K562 (cell line): ENCODE results near the gene RPS19. TPM values are rescaled to one million over a fixed set of nuclear protein-coding genes. Genes with fewer than 3 reads are reported as not detected.

ENCODE experiments used
- ATF1 ChIP-seq, 2 experiments: fragments of 450-650 bp in 1 of 2; IDR thresholded peaks; 2 replicates each; pipeline ENCODE4 v1.6.1; 2016; ENCODE audit warnings: missing compliant biosample characterization in 1 of 2, missing genetic modification characterization in 1 of 2
- BMI1 ChIP-seq: fragments of 150-350 bp; IDR thresholded peaks from 2 replicates; pipeline ENCODE4 v1.6.1; 2014; ENCODE audit warnings: low read length
- CREM ChIP-seq: IDR thresholded peaks from 2 replicates; pipeline ENCODE4 v1.6.1; 2014; ENCODE audit warnings: antibody characterized with exemption, low read depth
- DMBX1 ChIP-seq: fragments of 250-450 bp; sonication (Bioruptor Pico); IDR thresholded peaks from 2 replicates; pipeline ENCODE4 v1.8.0; 2022; ENCODE audit warnings: inconsistent platforms, mild to moderate bottlenecking, moderate library complexity, borderline replicate concordance
- ELF2 ChIP-seq: fragments of 250-450 bp; sonication (Bioruptor Pico); IDR thresholded peaks from 2 replicates; pipeline ENCODE4 v1.5.0; 2021; ENCODE audit warnings: mild to moderate bottlenecking
- NCOA4 ChIP-seq: fragments of 450-650 bp; IDR thresholded peaks from 2 replicates; pipeline ENCODE4 v1.6.1; 2018; ENCODE audit warnings: mild to moderate bottlenecking; ENCODE audit not compliant: partially characterized antibody
- NR2F6 ChIP-seq: fragments of 450-650 bp; formaldehyde crosslinking; IDR thresholded peaks from 2 replicates; pipeline ENCODE4 v1.4.0; 2020; ENCODE audit warnings: mild to moderate bottlenecking
- SIN3A ChIP-seq, 2 experiments: fragments of 150-350 bp in 1 of 2; IDR thresholded peaks; 2 replicates each; pipeline ENCODE4 v1.6.1; 2011 to 2016; ENCODE audit warnings: borderline replicate concordance in 2 of 2, low read depth in 2 of 2, low read length in 2 of 2, mild to moderate bottlenecking in 2 of 2, moderate library complexity in 2 of 2; ENCODE audit not compliant: control insufficient read depth in 1 of 2
- TAF9B ChIP-seq: fragments of 450-650 bp; IDR thresholded peaks from 2 replicates; pipeline ENCODE4 v1.6.1; 2018; ENCODE audit warnings: mild to moderate bottlenecking; ENCODE audit not compliant: partially characterized antibody
- ZNF644 ChIP-seq: fragments of 200-800 bp; sonication (Bioruptor generic); IDR thresholded peaks from 2 replicates; pipeline ENCODE4 v1.6.1; 2016; ENCODE audit warnings: low read depth, missing genetic modification characterization, missing compliant biosample characterization
- polyA plus RNA-seq, 8 experiments: library from polyadenylated mRNA; depleted of rRNA in 4 of 8; stranded (reverse) in 5 of 8; unstranded in 3 of 8; fragments of >200 nt; fragmentation: Nextera tagmentation in 2 of 8; fragmentation: Illumina TruSeq in 1 of 8; extraction: Ambion mirVana in 2 of 8; extraction: Trizol in 1 of 8; gene quantifications; 2 replicates each; pipeline versions ENCODE4 v1.2.1 to v1.2.3, GENCODE V29; 2011 to 2014; ENCODE audit warnings: inconsistent platforms in 1 of 8, missing spikeins in 1 of 8
- total RNA-seq, 7 experiments: library from RNA; depleted of rRNA in 6 of 7; stranded (reverse); fragments of >200 nt in 6 of 7; fragmentation: Illumina TruSeq in 2 of 7; extraction: Trizol in 2 of 7; gene quantifications; 2 replicates each; pipeline versions ENCODE4 v1.2.1 to v1.2.3, GENCODE V29; 2011 to 2021; ENCODE audit warnings: low replicate concordance in 1 of 7
- TF ChIP-seq, protein P1 (sequence below): fragments of 450-650 bp; IDR thresholded peaks from 2 replicates; pipeline ENCODE4 v1.7.1; 2018; ENCODE audit warnings: mild to moderate bottlenecking, low read depth; ENCODE audit not compliant: partially characterized antibody
- TF ChIP-seq, protein P2 (sequence below): fragments of 450-650 bp; formaldehyde crosslinking; IDR thresholded peaks from 2 replicates; pipeline ENCODE4 v1.4.0; 2020; ENCODE audit warnings: mild to moderate bottlenecking, moderate library complexity
- TF ChIP-seq, protein P3 (sequence below): fragments of 450-650 bp; IDR thresholded peaks from 2 replicates; pipeline ENCODE4 v1.6.1; 2016
- TF ChIP-seq, protein P4 (sequence below): fragments of 450-650 bp; conservative IDR thresholded peaks from 2 replicates; pipeline ENCODE4 v1.6.1; 2016; ENCODE audit warnings: missing genetic modification characterization, low read depth, mild to moderate bottlenecking, missing compliant biosample characterization, moderate library complexity
- TF ChIP-seq, protein P5 (sequence below), 2 experiments: fragments of 150-350 bp in 1 of 2; IDR thresholded peaks; 2 replicates each; pipeline ENCODE4 v1.6.1; 2012 to 2016; ENCODE audit warnings: low read depth in 2 of 2, low read length in 2 of 2, mild to moderate bottlenecking in 1 of 2, moderate library complexity in 1 of 2

The RPS19 gene
- total and polyA plus RNA-seq, 9 of the 15 experiments (the other 6 are each of a cell fraction or from before 2014, with no cell fraction given): 1,964 to 3,408 (median 2,747) TPM

DNA sequence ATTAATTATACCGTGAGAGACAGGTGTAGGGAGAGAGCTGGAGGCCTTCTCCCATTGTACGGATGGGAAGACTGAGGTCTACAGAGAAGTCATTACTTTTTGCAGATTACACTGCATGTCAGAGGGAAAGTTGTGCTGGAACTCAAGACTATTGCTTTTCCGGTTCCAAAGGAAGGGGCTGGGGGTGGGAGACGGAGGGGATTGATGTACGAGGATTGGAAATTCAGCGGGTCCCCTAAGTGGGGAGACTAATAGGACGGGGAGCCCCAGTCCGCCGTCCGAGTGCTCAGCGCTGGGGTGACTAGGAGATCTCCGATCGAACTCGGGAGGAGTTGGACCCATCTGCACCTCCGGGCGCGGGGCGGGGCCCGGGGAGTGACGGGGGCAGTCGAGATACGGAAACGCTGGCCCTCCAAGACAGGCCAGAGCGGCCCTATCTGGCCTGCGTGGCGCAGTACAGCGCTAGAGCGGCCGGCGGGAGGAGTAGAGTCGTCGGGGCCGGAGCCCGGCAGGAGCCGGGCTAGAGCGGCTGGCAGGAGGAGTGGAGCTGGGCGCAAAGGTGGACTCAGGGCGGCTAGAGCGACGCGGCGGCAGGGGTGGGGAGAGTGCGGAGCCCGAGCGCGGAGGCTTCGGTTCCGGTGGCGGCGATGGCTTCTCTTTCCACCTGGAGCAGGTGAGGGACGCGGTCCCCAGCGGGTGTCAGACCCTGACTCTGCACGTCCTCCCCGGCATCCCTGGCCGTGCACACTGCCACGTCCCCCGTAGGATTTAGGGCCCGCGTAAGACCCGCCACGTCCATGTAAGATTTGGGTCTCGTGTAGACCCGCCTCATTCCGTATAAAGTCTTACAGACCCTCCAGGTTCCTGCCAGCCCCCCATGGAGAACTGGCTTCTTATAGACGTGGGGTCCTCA lies 24.0 kb downstream of the RPS19 start (continued):
- TF ChIP-seq SIN3A (IDR thresholded peaks at IDR 0.05; ENCODE audit: borderline replicate concordance in 2 of 2, control insufficient read depth in 1 of 2, low read depth in 2 of 2, low read length in 2 of 2) (peak; percentile 54; a peak in 3 of 4 replicates), ATF1 (CRISPR knock-in tag; IDR thresholded peaks at IDR 0.05) (peak; percentile 11), ATF1 (tag; IDR thresholded peaks at IDR 0.05) (peak; percentile 87), DMBX1 (peak; percentile 53; the same call in 1 of the 2 replicates), BMI1 (no peak), ZNF644 (tag) (no peak), TAF9B (peak; percentile 75), ELF2 (CRISPR knock-in tag) (peak; percentile 97), NCOA4 (peak; percentile 97), CREM (peak; percentile 86), NR2F6 (CRISPR knock-in tag) (no peak)
- TF ChIP-seq, protein P1, sequence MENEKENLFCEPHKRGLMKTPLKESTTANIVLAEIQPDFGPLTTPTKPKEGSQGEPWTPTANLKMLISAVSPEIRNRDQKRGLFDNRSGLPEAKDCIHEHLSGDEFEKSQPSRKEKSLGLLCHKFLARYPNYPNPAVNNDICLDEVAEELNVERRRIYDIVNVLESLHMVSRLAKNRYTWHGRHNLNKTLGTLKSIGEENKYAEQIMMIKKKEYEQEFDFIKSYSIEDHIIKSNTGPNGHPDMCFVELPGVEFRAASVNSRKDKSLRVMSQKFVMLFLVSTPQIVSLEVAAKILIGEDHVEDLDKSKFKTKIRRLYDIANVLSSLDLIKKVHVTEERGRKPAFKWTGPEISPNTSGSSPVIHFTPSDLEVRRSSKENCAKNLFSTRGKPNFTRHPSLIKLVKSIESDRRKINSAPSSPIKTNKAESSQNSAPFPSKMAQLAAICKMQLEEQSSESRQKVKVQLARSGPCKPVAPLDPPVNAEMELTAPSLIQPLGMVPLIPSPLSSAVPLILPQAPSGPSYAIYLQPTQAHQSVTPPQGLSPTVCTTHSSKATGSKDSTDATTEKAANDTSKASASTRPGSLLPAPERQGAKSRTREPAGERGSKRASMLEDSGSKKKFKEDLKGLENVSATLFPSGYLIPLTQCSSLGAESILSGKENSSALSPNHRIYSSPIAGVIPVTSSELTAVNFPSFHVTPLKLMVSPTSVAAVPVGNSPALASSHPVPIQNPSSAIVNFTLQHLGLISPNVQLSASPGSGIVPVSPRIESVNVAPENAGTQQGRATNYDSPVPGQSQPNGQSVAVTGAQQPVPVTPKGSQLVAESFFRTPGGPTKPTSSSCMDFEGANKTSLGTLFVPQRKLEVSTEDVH: peak; percentile 80
- TF ChIP-seq, protein P2, sequence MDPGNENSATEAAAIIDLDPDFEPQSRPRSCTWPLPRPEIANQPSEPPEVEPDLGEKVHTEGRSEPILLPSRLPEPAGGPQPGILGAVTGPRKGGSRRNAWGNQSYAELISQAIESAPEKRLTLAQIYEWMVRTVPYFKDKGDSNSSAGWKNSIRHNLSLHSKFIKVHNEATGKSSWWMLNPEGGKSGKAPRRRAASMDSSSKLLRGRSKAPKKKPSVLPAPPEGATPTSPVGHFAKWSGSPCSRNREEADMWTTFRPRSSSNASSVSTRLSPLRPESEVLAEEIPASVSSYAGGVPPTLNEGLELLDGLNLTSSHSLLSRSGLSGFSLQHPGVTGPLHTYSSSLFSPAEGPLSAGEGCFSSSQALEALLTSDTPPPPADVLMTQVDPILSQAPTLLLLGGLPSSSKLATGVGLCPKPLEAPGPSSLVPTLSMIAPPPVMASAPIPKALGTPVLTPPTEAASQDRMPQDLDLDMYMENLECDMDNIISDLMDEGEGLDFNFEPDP: 0 out of 2 replicates have a peak, but pooled peaks have one; percentile 48
- TF ChIP-seq, protein P3, sequence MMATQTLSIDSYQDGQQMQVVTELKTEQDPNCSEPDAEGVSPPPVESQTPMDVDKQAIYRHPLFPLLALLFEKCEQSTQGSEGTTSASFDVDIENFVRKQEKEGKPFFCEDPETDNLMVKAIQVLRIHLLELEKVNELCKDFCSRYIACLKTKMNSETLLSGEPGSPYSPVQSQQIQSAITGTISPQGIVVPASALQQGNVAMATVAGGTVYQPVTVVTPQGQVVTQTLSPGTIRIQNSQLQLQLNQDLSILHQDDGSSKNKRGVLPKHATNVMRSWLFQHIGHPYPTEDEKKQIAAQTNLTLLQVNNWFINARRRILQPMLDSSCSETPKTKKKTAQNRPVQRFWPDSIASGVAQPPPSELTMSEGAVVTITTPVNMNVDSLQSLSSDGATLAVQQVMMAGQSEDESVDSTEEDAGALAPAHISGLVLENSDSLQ: peak; percentile 92
- TF ChIP-seq, protein P4, sequence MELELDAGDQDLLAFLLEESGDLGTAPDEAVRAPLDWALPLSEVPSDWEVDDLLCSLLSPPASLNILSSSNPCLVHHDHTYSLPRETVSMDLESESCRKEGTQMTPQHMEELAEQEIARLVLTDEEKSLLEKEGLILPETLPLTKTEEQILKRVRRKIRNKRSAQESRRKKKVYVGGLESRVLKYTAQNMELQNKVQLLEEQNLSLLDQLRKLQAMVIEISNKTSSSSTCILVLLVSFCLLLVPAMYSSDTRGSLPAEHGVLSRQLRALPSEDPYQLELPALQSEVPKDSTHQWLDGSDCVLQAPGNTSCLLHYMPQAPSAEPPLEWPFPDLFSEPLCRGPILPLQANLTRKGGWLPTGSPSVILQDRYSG (tag): no peak; the same call in 1 of the 2 replicates
- TF ChIP-seq, protein P5, sequence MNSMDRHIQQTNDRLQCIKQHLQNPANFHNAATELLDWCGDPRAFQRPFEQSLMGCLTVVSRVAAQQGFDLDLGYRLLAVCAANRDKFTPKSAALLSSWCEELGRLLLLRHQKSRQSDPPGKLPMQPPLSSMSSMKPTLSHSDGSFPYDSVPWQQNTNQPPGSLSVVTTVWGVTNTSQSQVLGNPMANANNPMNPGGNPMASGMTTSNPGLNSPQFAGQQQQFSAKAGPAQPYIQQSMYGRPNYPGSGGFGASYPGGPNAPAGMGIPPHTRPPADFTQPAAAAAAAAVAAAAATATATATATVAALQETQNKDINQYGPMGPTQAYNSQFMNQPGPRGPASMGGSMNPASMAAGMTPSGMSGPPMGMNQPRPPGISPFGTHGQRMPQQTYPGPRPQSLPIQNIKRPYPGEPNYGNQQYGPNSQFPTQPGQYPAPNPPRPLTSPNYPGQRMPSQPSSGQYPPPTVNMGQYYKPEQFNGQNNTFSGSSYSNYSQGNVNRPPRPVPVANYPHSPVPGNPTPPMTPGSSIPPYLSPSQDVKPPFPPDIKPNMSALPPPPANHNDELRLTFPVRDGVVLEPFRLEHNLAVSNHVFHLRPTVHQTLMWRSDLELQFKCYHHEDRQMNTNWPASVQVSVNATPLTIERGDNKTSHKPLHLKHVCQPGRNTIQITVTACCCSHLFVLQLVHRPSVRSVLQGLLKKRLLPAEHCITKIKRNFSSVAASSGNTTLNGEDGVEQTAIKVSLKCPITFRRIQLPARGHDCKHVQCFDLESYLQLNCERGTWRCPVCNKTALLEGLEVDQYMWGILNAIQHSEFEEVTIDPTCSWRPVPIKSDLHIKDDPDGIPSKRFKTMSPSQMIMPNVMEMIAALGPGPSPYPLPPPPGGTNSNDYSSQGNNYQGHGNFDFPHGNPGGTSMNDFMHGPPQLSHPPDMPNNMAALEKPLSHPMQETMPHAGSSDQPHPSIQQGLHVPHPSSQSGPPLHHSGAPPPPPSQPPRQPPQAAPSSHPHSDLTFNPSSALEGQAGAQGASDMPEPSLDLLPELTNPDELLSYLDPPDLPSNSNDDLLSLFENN (IDR thresholded peaks at IDR 0.05; ENCODE audit: low read depth in 2 of 2, low read length in 2 of 2): peak in 1 of 2 experiments; percentile 13; a peak in 1 of 4 replicates
